Kidney capillary endothelial cell (primary cell): ENCODE measurements around the gene ASIC3.
A peak's percentile ranks its signal among the peaks of the same experiment; 100 is the strongest.

Experiments used
- DNase-seq: peaks from one replicate; pipeline ENCODE4 v3.0.0-alpha.2; 2018; ENCODE audit warnings: low spot score

ASIC3 gene

DNA sequence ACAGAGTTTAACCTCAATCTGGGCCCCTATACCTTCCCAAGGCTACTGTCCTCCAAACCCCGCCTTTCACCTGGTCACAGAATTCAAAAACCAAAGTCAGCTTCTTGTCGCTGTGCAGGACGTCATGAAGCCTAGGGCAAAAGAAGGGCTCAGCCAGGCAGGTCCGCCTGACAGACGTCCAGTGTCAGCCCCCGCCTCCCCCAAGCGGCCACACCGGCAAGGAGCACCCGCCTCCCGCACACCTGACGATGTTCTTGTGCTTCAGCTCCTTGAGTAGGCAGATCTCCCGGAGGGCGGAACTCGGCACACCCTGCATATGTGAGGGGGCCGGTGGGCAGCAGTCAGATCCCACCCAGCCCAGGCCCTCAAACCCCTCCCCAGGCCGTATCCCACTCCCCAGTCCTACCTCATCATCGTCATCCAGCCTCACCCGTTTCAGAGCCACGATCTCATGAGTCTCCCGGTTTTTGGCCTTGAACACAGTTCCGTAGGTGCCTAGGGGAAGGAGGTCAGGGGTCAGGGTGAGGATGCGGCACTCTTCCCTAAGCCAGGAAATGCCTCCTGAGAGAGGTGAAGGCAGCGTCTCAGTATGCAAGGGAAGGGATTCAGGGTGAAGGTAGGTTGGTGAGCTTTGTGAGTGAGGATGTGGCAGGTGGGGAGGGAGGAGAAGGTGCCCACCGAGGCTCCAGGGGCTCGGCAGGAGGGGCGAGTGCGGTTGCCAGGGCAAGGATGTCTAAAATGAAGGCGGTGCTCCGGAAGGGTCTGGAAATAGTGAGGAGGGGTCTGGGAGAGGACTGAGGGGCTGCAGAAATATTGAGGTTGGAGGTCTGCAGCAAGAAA, 8.6 kb downstream of the ASIC3 start:
- no peak for DNase-seq

DNA sequence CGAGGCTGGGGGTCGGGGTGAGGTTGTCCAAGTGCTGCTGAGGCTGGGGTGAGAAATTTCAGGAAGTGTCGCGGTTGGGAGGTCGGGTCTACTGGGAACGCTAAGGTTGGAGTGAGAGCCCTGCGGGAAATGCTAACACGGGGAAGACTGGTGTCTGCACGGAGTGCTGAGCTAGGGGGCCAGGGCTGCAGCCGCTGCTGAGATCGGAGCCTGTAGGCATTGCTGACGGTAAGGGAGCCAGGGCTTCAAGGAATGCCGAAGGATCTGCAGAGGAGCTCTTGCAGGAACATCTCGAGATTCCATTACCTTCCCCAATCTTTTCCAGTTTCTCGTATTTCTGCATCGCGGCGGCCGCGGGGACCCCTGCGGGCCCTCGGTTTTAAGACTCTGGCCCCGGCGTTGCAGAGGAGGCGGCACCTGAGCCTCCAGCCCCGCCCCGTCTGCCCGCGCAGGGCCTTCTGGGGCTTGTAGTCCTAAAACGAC, 9.2 kb downstream of the ASIC3 start, which contains the start of gene CDK5:
Gene CDK5 (minus strand): TSS at position 392 of the 483 bp plus-strand sequence. CDS start 49 bp downstream, at position 343.
- DNase-seq = no peak

DNA sequence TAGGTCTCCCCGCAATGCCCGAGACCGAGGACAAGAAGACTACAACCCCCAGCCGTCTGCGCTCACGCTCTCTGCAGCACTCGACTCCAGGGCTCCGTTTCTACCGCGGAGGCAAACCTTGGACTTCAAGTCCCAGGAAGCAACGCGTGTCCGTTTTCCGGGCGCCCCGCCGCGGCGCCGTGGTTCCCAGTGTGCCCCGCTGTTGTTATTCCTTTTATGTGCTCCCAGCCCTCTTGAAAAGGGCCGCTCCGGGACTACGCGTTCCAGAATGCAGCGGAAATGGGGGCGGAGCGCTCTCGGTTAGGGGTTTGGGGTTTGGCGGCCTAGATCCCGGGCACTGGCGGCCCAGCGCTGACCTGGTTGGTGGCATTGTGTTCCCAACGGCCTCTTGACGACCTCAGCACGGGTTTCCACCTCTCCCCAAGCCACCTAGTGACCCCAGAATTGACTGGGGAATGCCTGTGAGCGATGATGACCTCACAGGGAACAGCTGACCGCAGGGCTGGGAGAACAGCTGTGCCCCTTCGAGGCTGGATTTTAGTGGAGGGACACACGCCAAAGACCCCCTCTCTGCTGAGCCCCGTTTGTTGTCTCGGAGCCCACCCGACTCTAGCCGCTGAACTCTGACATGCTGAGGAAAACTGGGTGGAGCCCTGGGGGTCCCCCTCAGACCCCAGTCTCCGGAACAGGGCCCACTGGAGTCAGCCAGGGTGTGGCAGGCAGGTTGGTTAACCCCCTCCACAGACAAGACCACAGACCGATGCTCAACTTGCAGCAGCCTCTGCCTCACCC, 9.9 kb downstream of the ASIC3 start:
- DNase-seq = peak; percentile 98

DNA sequence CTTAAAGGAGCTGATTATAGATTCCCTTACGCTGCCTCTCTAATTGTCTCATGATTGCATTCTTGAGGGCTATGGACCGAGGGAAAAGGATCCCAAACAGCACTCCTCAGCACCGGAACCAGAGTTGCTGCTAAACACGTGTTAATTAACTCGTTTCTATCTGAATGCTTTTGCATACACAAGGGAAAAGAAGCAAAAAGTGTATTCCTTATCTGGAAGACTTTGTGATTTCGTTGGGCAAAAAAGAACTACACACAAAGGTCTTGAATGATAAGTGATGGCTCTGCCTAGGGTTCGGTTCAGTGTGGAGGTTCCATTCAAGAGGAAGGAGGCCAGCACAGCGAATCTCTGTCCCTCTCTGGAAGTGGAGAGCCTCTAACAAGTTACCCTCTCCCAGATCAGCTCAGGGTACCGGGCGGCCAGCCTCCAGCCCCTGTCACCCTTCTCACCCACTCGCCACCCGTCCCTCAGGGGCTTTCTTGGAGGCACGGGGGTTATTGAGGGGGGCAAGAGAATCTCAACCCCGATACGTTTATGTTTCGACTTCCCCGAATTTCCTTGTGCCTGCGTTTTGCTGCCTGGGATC, 10.5 kb downstream of the ASIC3 start:
- DNase-seq = no peak

DNA sequence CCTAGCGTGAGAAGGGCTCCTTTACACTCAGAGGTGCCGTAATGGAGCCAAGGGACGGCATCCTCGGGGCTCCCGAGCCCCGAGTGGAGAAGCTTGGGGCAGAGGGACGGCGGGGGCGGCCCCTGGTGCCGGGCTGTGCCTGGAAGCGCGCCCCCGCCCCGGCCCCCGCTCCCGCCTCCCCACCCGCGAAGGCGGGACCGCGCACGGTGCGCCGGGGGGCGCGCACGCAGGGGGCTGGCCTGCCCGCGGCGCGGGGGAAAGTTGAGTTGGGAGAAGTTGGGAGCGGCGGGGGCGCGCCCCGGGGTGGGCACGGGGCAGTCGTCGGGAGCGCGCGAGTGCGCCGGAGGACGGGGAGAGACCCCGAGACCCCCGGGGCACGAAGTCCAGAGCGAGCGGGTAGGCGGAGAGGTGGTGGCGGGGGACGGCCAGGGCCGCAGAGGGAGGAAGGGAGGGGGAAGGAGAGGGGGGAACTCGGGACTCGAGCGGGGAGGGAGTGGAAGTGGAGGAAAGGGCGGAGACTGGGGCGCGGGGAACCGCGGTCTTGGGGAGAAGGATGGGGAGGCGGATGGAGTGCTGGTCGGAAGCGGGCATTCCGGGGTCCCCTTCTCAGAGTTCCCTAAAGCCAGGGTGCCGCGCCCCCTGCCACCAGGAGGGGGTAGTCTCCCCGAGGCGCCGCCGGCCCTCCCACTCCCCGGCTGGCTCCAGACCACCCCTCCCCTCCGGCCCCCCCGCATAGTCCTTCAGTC, 11.2 kb downstream of the ASIC3 start, which contains the start of gene SLC4A2:
Gene SLC4A2 (plus strand): TSS at position 223 of the 746 bp plus-strand sequence. CDS start 2,399 bp downstream, outside the sequence.
- DNase-seq = peak; percentile 66

DNA sequence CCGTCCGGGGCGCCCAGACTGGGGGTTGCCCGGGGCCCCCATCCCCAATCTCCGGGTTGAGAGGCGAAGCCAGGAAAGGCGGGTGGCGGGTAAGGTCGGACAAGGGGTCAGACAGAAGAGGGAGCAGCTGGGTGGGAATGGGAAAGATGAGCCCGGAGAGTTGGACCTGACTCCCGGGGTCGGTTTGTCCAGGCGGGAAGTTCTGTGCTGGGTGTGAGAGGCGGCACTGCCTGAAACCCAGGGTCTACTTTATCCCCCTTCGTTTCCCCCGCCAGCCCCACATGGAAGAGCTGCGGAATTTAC, 11.7 kb downstream of the ASIC3 start:
- DNase-seq = no peak

DNA sequence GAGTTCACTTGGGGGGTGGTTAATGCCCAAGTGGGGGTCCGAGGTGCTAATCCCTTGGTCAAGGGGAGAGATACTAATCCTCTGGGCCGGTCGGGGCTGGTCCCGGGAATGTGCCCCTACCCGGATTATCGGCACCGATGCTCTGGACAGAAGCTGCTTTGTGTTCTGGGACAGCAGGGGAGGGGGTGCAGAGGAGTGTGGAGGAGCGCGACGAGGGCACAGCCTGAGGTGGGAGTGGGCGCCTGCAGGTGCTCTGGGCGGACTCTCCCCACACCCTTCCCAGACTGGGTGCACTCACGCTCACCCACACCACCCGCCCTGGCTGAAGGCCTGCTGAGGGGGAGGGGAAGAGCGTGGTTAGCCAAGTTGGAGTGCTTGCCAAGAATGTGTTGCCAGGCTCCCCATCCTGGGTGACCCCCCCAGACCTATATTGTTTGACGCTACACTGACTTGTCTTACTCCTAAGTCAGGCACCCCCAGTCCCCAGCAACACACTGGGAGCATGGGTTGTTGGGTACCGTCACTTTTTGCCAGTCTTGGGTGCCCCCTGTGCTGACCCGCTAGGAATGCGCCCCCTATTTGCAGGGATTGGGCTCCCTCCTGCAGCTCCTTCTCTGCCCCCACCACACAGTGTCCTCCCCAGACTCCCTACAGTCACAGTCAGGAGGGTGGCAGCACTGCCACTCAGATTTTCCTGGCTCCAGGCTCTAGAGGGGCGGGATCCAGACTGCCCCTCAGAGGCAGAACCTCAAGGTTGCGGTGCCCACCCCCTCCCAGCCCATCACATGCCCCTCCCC, 12.3 kb downstream of the ASIC3 start:
- DNase-seq = no peak

DNA sequence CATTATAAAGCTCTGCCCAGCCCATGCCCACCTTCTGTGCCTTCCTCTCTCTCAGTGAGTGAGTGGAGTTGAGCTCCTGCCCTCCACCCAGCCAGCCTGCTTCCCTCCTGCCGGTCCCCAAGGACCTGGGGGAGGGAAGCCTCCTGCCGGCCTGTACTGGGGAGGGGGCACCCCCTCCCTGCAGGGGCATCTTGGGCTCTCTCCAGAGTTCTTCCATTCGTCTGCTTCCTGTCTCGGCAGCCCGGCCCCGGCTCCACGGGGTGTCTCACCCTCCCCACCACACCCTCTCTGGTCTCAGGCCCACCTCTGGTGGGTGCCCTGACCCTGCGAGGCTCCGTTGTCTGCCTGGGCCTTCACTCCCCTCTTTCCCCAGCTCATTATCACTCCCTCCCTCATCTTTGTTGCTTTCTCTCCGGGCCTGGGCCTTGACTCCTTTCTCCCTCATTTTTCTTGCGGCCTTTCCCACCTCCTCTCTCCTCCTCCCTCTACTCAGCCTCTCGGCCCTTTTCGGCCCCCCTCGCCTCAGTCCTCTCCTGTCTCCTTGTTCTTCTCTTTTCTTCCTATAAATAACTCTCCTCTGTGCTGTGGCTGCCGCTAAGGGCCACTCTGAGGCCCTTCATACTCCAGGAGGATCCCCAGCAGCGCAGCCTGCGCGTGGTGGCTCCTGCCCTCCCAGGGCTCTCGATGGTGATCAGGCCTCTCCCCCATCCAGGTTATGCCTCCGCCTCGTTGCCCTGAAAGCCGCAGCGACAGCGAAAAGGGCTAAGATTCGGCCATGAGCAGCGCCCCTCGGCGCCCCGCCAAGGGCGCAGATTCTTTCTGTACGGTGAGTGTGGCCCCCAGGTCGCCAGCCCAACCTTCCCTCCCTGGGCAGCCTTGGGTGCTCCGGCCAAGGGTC, 13.1 kb downstream of the ASIC3 start:
- DNase-seq = no peak

DNA sequence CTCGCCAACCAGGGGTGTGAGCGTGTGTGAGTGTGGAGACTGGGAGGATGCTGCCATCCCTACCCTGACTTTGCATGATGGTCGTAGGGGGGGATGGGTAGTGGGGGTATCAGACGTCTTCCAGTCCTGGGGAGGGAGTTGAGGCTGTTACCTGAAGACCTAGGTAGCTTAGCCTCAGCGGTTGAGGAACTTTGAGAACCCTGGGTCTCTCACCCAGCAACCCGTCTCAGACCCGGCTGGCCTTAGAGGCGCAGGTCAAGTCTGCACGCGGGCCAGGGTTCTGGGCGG, 13.7 kb downstream of the ASIC3 start:
- DNase-seq = no peak

DNA sequence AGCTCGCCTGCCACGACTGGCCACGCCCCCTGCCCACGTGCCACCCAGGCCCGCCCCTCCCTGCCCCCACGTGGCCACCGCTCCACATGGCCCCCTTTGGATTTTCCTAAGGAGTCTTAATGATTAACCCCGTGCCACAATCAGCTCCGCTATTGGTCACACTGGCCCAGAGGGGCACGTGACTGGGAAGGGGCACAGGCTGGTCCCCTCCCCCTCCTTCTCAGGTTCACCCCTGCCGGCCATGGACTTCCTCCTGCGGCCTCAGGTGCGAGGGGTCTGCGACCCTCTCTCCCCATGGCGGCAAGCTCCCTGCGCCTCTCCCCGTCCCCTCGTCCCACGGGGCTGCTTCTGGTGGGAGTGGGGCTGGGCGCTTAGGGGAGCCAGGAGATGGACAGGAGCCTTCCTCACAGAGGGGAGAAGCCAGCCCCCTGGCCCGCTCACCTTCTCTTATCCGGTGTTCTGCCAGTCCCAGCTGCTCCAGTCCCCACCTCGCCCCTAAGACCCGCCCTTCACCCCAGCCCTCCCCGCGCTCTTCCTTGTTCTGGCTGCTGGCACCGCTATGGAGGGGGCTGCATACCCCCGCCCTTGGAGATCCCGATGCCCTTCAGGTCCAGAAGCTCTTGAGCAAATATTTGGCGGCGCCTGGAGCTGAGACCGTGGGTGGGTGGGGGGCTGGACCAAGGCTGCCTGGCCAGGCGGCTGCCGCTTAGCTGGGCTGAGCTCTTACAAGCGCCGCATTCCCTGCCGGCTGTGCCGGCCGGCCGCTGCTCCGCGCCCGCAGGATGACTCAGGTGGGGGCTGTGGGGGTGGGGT, 14.3 kb downstream of the ASIC3 start:
- DNase-seq = no peak

DNA sequence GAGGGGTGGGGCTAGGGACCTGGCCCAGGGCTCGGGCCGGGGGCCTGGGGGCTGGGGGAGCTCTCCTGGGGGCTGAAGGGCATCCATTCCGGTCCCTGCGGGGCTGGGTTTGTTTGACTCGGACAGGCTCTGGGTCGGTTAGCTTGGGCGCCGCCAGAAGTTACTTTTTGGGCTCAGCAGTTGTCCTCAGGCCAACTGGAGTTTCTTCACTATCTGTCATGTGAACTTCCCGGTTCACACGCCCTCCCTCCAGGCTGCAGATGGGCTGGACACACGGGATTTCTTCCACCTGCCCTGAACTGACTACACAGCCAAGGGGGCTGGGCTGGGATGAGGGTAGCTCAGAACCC, 14.9 kb downstream of the ASIC3 start:
- no peak for DNase-seq

DNA sequence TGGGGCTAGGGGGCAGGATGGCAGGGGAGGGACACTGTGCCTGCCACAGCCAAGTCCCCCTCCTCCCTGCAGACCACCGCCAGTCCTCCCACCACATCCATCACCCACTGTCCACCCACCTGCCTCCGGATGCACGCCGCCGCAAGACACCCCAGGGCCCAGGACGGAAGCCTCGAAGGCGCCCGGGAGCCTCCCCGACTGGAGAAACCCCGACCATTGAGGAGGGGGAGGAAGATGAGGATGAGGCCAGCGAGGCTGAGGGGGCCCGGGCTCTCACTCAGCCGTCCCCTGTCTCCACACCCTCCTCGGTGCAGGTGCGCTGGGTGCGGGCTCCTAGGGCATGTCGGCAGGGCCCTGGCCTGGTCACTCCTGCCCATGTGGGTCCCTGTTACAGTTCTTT, 16.1 kb downstream of the ASIC3 start:
- no peak for DNase-seq

DNA sequence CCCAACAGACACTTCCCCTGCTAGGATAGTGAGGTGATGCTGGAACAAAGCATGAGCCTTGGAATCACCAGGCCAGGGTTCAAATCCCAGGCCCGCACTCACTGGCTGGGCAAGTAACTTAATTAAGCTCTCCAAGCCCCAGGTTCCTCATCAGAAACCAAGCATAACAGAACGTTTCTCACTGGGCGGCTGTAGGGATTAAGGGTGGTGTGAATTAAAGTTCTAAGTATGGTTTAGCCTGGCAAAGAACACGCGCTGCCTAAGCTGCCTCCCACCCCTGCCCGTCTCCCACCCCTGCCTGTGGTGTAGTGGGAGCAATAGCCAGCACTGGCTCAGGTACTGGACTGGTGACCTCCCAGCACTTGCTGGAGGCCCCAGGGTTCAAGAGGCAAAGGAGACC, 16.7 kb downstream of the ASIC3 start:
- DNase-seq = no peak

DNA sequence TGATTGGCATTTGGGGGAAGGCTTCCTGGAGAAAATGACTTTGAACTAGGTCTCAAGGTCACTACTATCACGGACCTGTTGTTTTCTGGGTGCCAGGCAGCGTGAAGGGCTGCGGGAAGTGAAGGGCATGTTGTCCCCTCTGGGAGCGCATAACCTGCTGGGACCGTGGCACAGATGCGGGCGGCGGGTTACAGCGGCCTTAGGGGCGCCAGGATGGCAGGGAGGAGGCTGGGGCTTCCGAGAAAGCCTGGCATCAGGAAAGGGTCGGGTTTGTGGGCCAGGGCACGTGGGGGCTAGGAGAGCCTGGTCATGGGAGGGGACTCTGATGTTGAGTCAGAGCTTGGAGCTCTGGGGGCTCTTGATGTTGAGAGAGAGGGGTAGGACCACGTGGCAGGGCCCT, 17.2 kb downstream of the ASIC3 start:
- no peak for DNase-seq

DNA sequence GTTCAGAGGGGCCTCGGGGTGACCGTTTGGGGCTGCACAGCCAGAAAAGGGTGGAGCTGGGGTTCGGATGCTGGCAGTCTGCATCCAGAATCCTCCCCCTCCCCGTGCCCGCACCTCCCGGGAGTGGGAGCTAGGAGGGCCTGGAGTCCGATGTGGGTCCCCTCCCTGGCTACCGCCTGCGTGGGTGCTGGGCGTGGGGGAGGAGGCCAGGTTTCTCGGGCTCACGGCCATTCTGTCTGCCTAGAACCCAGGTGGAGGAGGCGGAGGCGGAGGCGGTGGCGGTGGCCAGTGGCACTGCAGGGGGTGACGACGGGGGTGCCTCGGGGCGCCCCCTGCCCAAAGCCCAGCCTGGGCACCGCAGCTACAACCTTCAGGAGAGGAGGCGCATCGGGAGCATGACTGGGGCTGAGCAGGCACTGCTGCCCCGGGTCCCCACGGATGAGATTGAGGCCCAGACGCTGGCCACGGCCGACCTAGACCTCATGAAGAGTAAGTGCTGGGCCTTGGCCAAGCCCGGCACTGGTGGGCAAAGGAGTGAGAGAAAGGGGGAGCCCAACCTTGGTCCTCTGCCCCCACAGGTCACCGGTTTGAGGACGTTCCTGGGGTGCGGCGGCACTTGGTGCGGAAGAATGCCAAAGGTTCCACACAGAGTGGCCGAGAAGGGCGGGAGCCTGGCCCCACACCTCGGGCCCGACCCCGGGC, 18.1 kb downstream of the ASIC3 start:
- no peak for DNase-seq

DNA sequence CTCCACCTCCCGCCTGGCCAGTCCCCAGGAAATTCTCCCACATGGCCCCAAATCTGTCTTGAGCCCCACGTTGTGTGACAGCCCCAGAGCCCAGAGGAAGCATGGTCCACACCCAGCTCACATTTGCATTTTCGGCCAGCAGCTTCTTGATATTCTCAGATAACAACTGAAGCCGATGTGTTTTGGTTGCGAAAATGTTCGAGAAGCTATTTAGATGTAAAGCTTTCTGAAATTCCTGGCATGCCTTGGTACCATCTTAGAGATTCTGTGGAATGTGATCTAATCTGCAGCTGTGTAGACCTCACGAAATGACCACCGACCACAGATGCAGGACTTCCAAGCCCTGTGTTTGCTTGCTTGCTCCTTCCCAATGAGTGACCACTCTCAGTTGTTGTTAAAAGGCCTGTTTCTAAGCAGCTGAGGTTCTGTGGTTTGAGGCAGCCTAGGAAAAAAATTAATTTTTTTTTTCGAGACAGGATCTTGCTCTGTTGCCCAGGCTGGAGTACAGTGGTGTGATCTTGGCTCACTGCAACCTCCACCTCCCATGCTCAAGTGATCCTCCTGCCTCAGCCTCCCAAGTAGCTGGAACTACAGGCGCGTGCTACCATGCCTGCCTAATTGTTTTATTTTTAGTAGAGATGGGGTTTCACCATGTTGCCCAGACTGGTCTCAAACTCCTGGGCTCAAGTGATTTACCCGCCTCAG, 19.9 kb downstream of the ASIC3 start:
- no peak for DNase-seq

DNA sequence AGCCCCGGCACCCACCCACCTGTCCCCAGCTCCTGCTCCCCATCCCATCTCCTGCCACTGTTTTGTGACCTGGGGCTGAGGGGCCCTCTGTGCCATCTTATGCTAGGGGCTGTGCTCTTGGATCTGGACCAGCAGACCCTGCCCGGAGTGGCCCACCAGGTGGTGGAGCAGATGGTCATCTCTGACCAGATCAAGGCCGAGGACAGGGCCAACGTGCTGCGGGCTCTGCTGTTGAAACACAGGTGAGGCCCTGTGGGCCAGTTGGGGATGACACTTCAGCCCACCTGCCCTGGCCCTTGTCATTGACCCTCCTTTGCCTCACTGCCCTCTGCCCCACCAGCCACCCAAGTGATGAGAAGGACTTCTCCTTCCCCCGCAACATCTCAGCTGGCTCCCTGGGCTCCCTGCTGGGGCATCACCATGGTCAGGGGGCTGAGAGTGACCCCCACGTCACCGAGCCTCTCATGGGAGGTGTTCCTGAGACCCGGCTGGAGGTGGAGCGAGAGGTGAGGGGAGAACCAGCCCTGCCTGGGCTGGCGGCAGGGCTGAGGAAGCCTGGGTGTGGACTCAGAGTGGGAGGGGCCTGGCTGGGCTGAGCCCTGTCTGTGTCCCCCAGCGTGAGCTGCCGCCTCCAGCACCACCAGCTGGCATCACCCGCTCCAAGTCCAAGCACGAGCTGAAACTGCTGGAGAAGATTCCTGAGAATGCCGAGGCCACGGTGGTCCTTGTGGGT, 21.7 kb downstream of the ASIC3 start:
- no peak for DNase-seq

DNA sequence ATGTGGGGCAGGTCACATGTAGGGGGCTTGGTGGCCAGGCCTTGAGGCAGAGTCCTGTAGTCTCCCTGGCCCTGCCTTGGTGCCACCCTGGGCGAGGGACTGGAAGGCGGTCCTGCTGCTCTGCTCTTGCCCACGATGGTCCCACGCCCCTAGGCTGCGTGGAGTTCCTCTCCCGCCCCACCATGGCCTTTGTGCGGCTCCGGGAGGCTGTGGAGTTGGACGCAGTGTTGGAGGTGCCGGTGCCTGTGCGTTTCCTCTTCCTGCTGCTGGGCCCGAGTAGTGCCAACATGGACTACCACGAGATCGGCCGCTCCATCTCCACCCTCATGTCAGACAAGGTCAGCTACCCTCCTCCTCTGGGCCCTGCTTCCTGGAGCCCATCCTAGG, 22.2 kb downstream of the ASIC3 start:
- no peak for DNase-seq
